PC-9 (cell line): Measurements from ENCODE around the gene TKTL2.

Experiments
- EZH2 ChIP-seq: fragments of 200-600 bp; sonication (generic); IDR thresholded peaks from 2 replicates; pipeline ENCODE4 v1.8.0; 2017; ENCODE audit warnings: antibody characterized with exemption, low read depth
- TF ChIP-seq, protein P1 (sequence below): fragments of 200-600 bp; sonication (generic); conservative IDR thresholded peaks from 2 replicates; pipeline ENCODE4 v1.6.1; 2017; ENCODE audit warnings: mixed run types, antibody characterized with exemption, mild to moderate bottlenecking, moderate library complexity

DNA sequence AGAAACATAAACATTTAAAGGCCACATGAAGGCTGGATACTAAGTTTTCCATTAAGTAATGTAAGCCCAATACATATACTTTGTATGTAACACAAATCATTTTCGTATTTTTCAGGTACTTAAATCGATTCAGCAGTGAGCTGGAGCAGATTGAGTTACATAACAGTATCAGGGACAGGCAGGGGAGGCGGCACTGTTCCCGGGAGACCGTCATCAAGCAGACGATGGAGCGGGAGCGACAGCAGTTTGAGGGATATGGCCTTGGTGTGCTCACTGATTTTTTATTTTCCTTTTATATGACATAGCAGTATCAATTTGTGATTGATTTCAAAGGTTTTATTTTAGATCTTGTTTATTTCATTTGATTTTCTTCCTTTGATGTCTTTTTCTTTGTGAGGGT, 41.6 kb upstream of the TKTL2 start:
- TF ChIP-seq, protein P1, sequence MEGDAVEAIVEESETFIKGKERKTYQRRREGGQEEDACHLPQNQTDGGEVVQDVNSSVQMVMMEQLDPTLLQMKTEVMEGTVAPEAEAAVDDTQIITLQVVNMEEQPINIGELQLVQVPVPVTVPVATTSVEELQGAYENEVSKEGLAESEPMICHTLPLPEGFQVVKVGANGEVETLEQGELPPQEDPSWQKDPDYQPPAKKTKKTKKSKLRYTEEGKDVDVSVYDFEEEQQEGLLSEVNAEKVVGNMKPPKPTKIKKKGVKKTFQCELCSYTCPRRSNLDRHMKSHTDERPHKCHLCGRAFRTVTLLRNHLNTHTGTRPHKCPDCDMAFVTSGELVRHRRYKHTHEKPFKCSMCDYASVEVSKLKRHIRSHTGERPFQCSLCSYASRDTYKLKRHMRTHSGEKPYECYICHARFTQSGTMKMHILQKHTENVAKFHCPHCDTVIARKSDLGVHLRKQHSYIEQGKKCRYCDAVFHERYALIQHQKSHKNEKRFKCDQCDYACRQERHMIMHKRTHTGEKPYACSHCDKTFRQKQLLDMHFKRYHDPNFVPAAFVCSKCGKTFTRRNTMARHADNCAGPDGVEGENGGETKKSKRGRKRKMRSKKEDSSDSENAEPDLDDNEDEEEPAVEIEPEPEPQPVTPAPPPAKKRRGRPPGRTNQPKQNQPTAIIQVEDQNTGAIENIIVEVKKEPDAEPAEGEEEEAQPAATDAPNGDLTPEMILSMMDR, result no peak
- no peak for TF ChIP-seq EZH2
